GM23338 (cell line): ENCODE measurements around the gene SPRY4. TPM values are rescaled to one million over a fixed set of nuclear protein-coding genes. Genes with fewer than 3 reads are reported as not detected.

Experiments
- ATAC-seq: fragments of 200-7000 bp; cut with Tn5 transposase; 3 replicates; pipeline ENCODE4 v1.9.1; 2020
- DNase-seq: peaks from one replicate; pipeline ENCODE4 v3.0.0-alpha.2; 2015; ENCODE audit warnings: low spot score
- H2AFZ ChIP-seq: fragments of 200-600 bp; sonication (generic); 2 replicates; pipeline ENCODE4 v1.8.0; 2016; ENCODE audit warnings: antibody characterized with exemption, mild to moderate bottlenecking, moderate library complexity
- H3F3A ChIP-seq: fragments of 200-600 bp; sonication (generic); replicated peaks from 2 replicates; pipeline ENCODE4 v1.8.0; 2017; ENCODE audit warnings: antibody characterized with exemption, mixed run types, low read depth
- H3K27ac ChIP-seq: fragments of 200-600 bp; sonication (generic); 2 replicates; pipeline ENCODE4 v1.6.1; 2016; ENCODE audit warnings: low read depth
- H3K27me3 ChIP-seq: fragments of 200-600 bp; sonication (generic); 2 replicates; pipeline ENCODE4 v1.8.0; 2016; ENCODE audit warnings: mild to moderate bottlenecking, mixed run types, moderate library complexity; ENCODE audit not compliant: insufficient read depth
- H3K36me3 ChIP-seq: fragments of 200-600 bp; sonication (generic); 2 replicates; pipeline ENCODE4 v1.8.0; 2016; ENCODE audit warnings: mild to moderate bottlenecking; ENCODE audit not compliant: insufficient read depth
- H3K4me1 ChIP-seq: fragments of 200-600 bp; sonication (generic); 2 replicates; pipeline ENCODE4 v1.8.0; 2016; ENCODE audit warnings: mild to moderate bottlenecking, moderate library complexity; ENCODE audit not compliant: insufficient read depth
- H3K4me2 ChIP-seq: fragments of 200-600 bp; sonication (generic); 2 replicates; pipeline ENCODE4 v1.7.1; 2017; ENCODE audit warnings: mixed run types
- H3K4me3 ChIP-seq: fragments of 200-600 bp; sonication (generic); 2 replicates; pipeline ENCODE4 v1.6.1; 2016; ENCODE audit warnings: mixed run types
- H3K79me2 ChIP-seq: fragments of 200-600 bp; sonication (generic); replicated peaks from 2 replicates; pipeline ENCODE4 v1.8.0; 2017; ENCODE audit warnings: mild to moderate bottlenecking; ENCODE audit not compliant: insufficient read depth
- H3K9me2 ChIP-seq: fragments of 200-600 bp; sonication (generic); 2 replicates; pipeline ENCODE4 v1.8.0; 2017; ENCODE audit not compliant: insufficient read depth
- H4K20me1 ChIP-seq: fragments of 200-600 bp; sonication (generic); replicated peaks from 2 replicates; pipeline ENCODE4 v1.8.0; 2017; ENCODE audit warnings: mild to moderate bottlenecking; ENCODE audit not compliant: insufficient read depth
- H3K27ac Mint-ChIP-seq: 2 replicates; pipeline ENCODE4 v1.8.0; 2020; ENCODE audit warnings: inconsistent platforms, mild to moderate bottlenecking, moderate library complexity, mixed read lengths
- H3K27me3 Mint-ChIP-seq: 3 replicates; pipeline ENCODE4 v1.8.0; 2022; ENCODE audit warnings: low read depth, mild to moderate bottlenecking, moderate library complexity, mixed read lengths, inconsistent platforms; ENCODE audit not compliant: insufficient read depth, poor library complexity
- H3K36me3 Mint-ChIP-seq: 3 replicates; pipeline ENCODE4 v1.8.0; 2021; ENCODE audit warnings: low read depth, mild to moderate bottlenecking, inconsistent platforms, moderate library complexity, mixed read lengths
- H3K4me1 Mint-ChIP-seq: 3 replicates; pipeline ENCODE4 v1.8.0; 2020; ENCODE audit warnings: mild to moderate bottlenecking, inconsistent platforms, mixed read lengths
- H3K4me3 Mint-ChIP-seq: 3 replicates; pipeline ENCODE4 v1.8.0; 2021; ENCODE audit warnings: moderate library complexity, mild to moderate bottlenecking, inconsistent platforms, mixed read lengths
- H3K9me3 Mint-ChIP-seq: 3 replicates; pipeline ENCODE4 v1.8.0; 2020; ENCODE audit warnings: moderate library complexity, mild to moderate bottlenecking, inconsistent platforms, mixed read lengths
- CREB1 ChIP-seq: fragments of 250-450 bp; sonication (Bioruptor Pico); IDR thresholded peaks from 2 replicates; pipeline ENCODE4 v1.5.0; 2020; ENCODE audit warnings: low read depth, mild to moderate bottlenecking, moderate library complexity
- CTCF ChIP-seq, 2 experiments: fragments of 200-600 bp in 1 of 2; sonication (generic) in 1 of 2; conservative IDR thresholded peaks; 2 replicates each; pipeline versions ENCODE4 v1.5.1 to v1.6.1; 2016 to 2017; ENCODE audit warnings: antibody characterized with exemption in 2 of 2, low read depth in 2 of 2, mild to moderate bottlenecking in 2 of 2, moderate library complexity in 1 of 2
- ETS1 ChIP-seq: IDR thresholded peaks from 2 replicates; pipeline ENCODE4 v1.6.1; 2016; ENCODE audit warnings: antibody characterized with exemption
- EZH2 ChIP-seq: fragments of 200-600 bp; sonication (generic); IDR thresholded peaks from one replicate; pipeline ENCODE4 v1.8.0; 2017; ENCODE audit warnings: antibody characterized with exemption, mild to moderate bottlenecking, low read depth; ENCODE audit not compliant: unreplicated experiment
- EZH2phosphoT487 ChIP-seq: fragments of 200-600 bp; sonication (generic); IDR thresholded peaks from one replicate; pipeline ENCODE4 v1.8.1; 2018; ENCODE audit warnings: antibody characterized with exemption; ENCODE audit not compliant: unreplicated experiment
- JUNB ChIP-seq: IDR thresholded peaks from one replicate; pipeline ENCODE4 v1.6.1; 2016; ENCODE audit warnings: antibody characterized with exemption; ENCODE audit not compliant: unreplicated experiment
- NANOG ChIP-seq: IDR thresholded peaks from 2 replicates; pipeline ENCODE4 v1.6.1; 2016; ENCODE audit warnings: antibody characterized with exemption, borderline replicate concordance
- POLR2AphosphoS5 ChIP-seq: IDR thresholded peaks from 2 replicates; pipeline ENCODE4 v1.6.1; 2016; ENCODE audit warnings: antibody characterized with exemption, low read depth
- REST ChIP-seq: IDR thresholded peaks from one replicate; pipeline ENCODE4 v1.6.1; 2018; ENCODE audit warnings: antibody characterized with exemption; ENCODE audit not compliant: unreplicated experiment
- STAT1 ChIP-seq: IDR thresholded peaks from one replicate; pipeline ENCODE4 v1.6.1; 2016; ENCODE audit warnings: antibody characterized with exemption; ENCODE audit not compliant: unreplicated experiment
- ZNF114 ChIP-seq: fragments of 250-450 bp; sonication (Bioruptor Pico); IDR thresholded peaks from 2 replicates; pipeline ENCODE4 v1.5.0; 2020; ENCODE audit warnings: mild to moderate bottlenecking, moderate library complexity
- ZNF331 ChIP-seq: fragments of 250-450 bp; sonication (Bioruptor Pico); IDR thresholded peaks from 2 replicates; pipeline ENCODE4 v1.5.0; 2020; ENCODE audit warnings: low read depth, mild to moderate bottlenecking, moderate library complexity
- ZNF462 ChIP-seq: fragments of 250-450 bp; sonication (Bioruptor Pico); IDR thresholded peaks from 2 replicates; pipeline ENCODE4 v1.5.0; 2020; ENCODE audit warnings: mild to moderate bottlenecking, moderate library complexity
- polyA plus RNA-seq: library from polyadenylated mRNA; unstranded; fragments of >200 nt; fragmentation: Nextera tagmentation; extraction: Ambion mirVana; gene quantifications from 2 replicates; pipeline ENCODE4 v1.2.1, GENCODE V29; 2016
- total RNA-seq: library from RNA; depleted of rRNA; stranded (reverse); fragments of >200 nt; shearing (Covaris generic); gene quantifications from 2 replicates; pipeline ENCODE4 v1.2.3, GENCODE V29; 2014

SPRY4 gene
- total and polyA plus RNA-seq, 2 experiments from 2014 or later, result 70.6 to 240 TPM

GRCh38 chr5:142307146-142307890 lies 17.5 kb downstream of the SPRY4 start:
- Histone ChIP-seq H2AFZ (no peak overlapping the region), H3K9me2 (no peaks in the 10 kb centered on the region; the same call in 1 of the 2 replicates), H3K4me2 (no peak overlapping the region), H3K27ac (peak overlapping the region; percentile 64), H4K20me1 (peaks cover 51% of the 10 kb centered on the region), H3K79me2 (peaks cover 94% of the 10 kb centered on the region), H3K4me3 (no peak overlapping the region), H3F3A (peaks cover 65% of the 10 kb centered on the region), H3K36me3 (peaks cover 34% of the 10 kb centered on the region), H3K4me1 (peaks cover 63% of the 10 kb centered on the region), H3K27me3 (no peaks in the 10 kb centered on the region)
- no peak for DNase-seq
- Mint-ChIP-seq H3K27ac (no peak overlapping the region), H3K4me1 (peaks cover 69% of the 10 kb centered on the region), H3K9me3 (no peaks in the 10 kb centered on the region; the same call in 2 of the 3 replicates), H3K4me3 (no peak overlapping the region), H3K36me3 (peaks cover 66% of the 10 kb centered on the region), H3K27me3 (peaks cover 42% of the 10 kb centered on the region)
- TF ChIP-seq ZNF331 (CRISPR knock-in tag) (no peak), NANOG (no peak), ZNF462 (no peak), EZH2phosphoT487 (no peak), CREB1 (CRISPR knock-in tag) (no peak), STAT1 (no peak), REST (no peak), ETS1 (no peak), ZNF114 (no peak), CTCF (conservative IDR thresholded peaks at IDR 0.05; ENCODE audit: low read depth in 2 of 2) (no peak), JUNB (no peak), EZH2 (no peak), POLR2AphosphoS5 (no peak; the same call in 1 of the 2 replicates)
- no peak for ATAC-seq
